Kidney (tissue), 14 donors: Measurements from ENCODE around the gene ADGRG2. TPM values are rescaled to one million over a fixed set of nuclear protein-coding genes. Genes with fewer than 3 reads are reported as not detected.

Experiments
- DNase-seq, 5 donors: peaks; one replicate each; pipeline ENCODE4 v3.0.0-alpha.2; 2013 to 2020
- FAIRE-seq: peaks from 2 replicates; lab custom pipeline; 2012; peaks lifted over from hg19 to GRCh38; lab: Jason Lieb, UNC
- H3K27ac ChIP-seq, 2 donors: one replicate each; pipeline ENCODE4 v1.7.0; 2013; ENCODE audit warnings: low read depth in 2 of 2, low read length in 2 of 2, inconsistent platforms in 1 of 2
- H3K27me3 ChIP-seq: one replicate; pipeline ENCODE4 v1.7.1; 2013; ENCODE audit warnings: low read length, inconsistent platforms; ENCODE audit not compliant: control insufficient read depth, insufficient read depth
- H3K36me3 ChIP-seq, 3 donors: one replicate each; pipeline versions ENCODE4 v1.7.0 to v1.7.1; 2013; ENCODE audit warnings: low read length in 3 of 3, control low read depth in 1 of 3, inconsistent platforms in 1 of 3; ENCODE audit not compliant: insufficient read depth in 3 of 3, control insufficient read depth in 2 of 3
- H3K4me1 ChIP-seq, 3 donors: one replicate each; pipeline versions ENCODE4 v1.7.0 to v1.7.1; 2013; ENCODE audit warnings: low read length in 3 of 3, inconsistent platforms in 1 of 3, low read depth in 1 of 3; ENCODE audit not compliant: control insufficient read depth in 2 of 3, insufficient read depth in 2 of 3
- H3K4me3 ChIP-seq, 3 donors: one replicate each; pipeline versions ENCODE4 v1.7.0 to v1.8.1; 2013; ENCODE audit warnings: low read length in 3 of 3, control low read depth in 1 of 3, inconsistent platforms in 1 of 3
- H3K9ac ChIP-seq, 3 donors: one replicate each; pipeline versions ENCODE4 v1.7.0 to v1.7.1; 2013; ENCODE audit warnings: low read length in 3 of 3, control low read depth in 1 of 3, inconsistent platforms in 1 of 3
- H3K9me3 ChIP-seq, 3 donors: one replicate each; pipeline versions ENCODE4 v1.7.0 to v1.7.1; 2013; ENCODE audit warnings: low read length in 3 of 3, control low read depth in 1 of 3, inconsistent platforms in 1 of 3; ENCODE audit not compliant: control insufficient read depth in 2 of 3, insufficient read depth in 1 of 3
- intact Hi-C: fragments of 100-400 bp; cut with DNase I; formaldehyde crosslinking; loops from one replicate; pipeline ENCODE4 v1.11.1; 2022
- polyA plus RNA-seq: library from polyadenylated mRNA; stranded (reverse); fragments of 350-450 nt; fragmentation: Illumina TruSeq; extraction: RNeasy Lipid Tissue Mini Kit (QIAGEN cat#74804); gene quantifications from one replicate; pipeline ENCODE4 v1.2.3, GENCODE V29; 2014; ENCODE audit warnings: low read depth, low replicate concordance; ENCODE audit not compliant: insufficient read depth
- total RNA-seq: library from RNA; stranded (reverse); fragmentation: NEBNext Ultra II Directional; extraction: Animal tissue kit (Norgen Biotek cat#: 25700); gene quantifications from one replicate; pipeline ENCODE4 v1.2.1, GENCODE V29; 2021
- TF ChIP-seq, protein P1 (sequence below): IDR thresholded peaks from 3 replicates; pipeline ENCODE4 v1.5.1; 2012; ENCODE audit warnings: mild to moderate bottlenecking, moderate library complexity, borderline replicate concordance; ENCODE audit not compliant: insufficient read depth; ENCODE audit errors: extremely low read depth
- donor health status: control.
- donor health status: control.
- donor health status: control.
- donor health status: control.
- donor health status: control.
- donor health status: DM: yes; HTN: yes; CAD: no.
- donor health status: Normal renal cell carcinoma (clear cell type).

ADGRG2 gene
- total and polyA plus RNA-seq, 2 donors from 2014 or later = 1.2 TPM; not detected in 1

DNA sequence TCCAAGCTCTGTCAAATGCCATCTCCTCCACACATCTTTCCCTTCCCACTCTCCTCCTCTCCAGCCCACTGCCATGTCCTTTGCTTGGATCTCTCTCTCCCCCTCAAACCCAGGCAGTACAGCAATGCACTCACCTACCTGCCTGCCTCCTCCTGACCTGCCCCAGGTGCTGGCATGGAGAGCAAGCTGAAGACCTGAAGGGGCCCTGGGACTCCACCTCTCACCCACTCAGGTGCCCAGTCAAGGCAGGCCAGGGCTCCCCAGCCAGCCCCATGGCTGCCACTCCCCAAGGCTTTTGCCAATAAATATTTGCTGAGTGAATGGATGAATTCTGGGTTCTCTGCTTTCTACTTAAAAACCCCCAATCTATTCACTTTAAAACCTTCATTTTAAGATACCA is 125.7 kb downstream of the ADGRG2 start:
- no peaks in the 10 kb centered on the region for H3K36me3 ChIP-seq
- peaks cover 2% of the 10 kb centered on the region for H3K27me3 ChIP-seq
- no peak for DNase-seq
- no peak for FAIRE-seq
- H3K9ac ChIP-seq = no peak overlapping the region
- intact Hi-C loops = no loop called here
- H3K4me3 ChIP-seq = no peak overlapping the region
- TF ChIP-seq, protein P1, sequence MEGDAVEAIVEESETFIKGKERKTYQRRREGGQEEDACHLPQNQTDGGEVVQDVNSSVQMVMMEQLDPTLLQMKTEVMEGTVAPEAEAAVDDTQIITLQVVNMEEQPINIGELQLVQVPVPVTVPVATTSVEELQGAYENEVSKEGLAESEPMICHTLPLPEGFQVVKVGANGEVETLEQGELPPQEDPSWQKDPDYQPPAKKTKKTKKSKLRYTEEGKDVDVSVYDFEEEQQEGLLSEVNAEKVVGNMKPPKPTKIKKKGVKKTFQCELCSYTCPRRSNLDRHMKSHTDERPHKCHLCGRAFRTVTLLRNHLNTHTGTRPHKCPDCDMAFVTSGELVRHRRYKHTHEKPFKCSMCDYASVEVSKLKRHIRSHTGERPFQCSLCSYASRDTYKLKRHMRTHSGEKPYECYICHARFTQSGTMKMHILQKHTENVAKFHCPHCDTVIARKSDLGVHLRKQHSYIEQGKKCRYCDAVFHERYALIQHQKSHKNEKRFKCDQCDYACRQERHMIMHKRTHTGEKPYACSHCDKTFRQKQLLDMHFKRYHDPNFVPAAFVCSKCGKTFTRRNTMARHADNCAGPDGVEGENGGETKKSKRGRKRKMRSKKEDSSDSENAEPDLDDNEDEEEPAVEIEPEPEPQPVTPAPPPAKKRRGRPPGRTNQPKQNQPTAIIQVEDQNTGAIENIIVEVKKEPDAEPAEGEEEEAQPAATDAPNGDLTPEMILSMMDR = no peak
- no peak overlapping the region for H3K27ac ChIP-seq
- H3K4me1 ChIP-seq = no peaks in the 10 kb centered on the region
- H3K9me3 ChIP-seq = no peaks in the 10 kb centered on the region

DNA sequence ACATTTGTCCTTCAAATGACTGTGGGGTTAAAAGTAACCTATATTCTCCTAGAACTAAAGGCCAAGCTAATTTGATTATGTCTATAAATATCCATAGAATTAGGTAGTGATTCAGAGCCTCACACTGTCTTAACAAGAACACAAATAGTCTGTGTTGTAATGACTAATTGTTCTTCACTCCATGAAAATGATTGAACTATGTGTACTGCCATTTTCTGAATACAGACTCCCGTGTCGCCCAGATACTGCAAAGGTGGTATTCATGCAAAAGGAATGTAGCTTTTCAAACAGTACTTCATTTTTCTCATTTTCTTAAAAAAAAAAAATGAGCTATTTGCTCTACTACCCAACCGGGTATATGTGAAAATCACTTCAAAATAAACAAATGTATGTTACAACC is 127.0 kb downstream of the ADGRG2 start:
- Histone ChIP-seq H3K9ac (no peak overlapping the region), H3K4me3 (no peak overlapping the region), H3K27me3 (peaks cover 2% of the 10 kb centered on the region), H3K36me3 (no peaks in the 10 kb centered on the region), H3K27ac (no peak overlapping the region), H3K9me3 (no peaks in the 10 kb centered on the region), H3K4me1 (no peaks in the 10 kb centered on the region)
- FAIRE-seq (no peak), DNase-seq (no peak)
- intact Hi-C loops = no loop called here
- TF ChIP-seq, protein P1 = no peak

DNA sequence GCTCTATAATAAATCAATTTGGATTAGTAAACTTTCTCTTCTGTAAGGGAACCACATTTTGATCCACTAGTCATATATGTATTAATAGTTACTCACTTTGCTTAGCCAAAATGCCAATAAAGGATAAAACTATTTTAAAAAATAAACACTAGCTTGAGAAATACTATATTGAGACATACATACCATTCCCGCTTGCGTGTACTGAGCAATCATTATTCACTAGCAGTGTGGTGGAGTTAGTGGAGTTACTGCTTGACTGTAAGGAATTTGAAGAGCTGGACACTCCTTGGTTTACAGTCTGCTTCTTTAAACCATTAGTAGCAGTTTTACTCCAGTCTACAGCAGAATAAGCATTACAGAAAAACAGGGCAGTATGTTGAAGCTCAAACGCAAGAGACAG is 127.6 kb downstream of the ADGRG2 start:
- TF ChIP-seq, protein P1 = no peak
- Histone ChIP-seq H3K9me3 (no peaks in the 10 kb centered on the region), H3K9ac (no peak overlapping the region), H3K4me1 (no peaks in the 10 kb centered on the region), H3K4me3 (no peak overlapping the region), H3K36me3 (no peaks in the 10 kb centered on the region), H3K27ac (no peak overlapping the region), H3K27me3 (peaks cover 2% of the 10 kb centered on the region)
- no peak for FAIRE-seq
- no peak for DNase-seq
- intact Hi-C loops = no loop called here

GRCh38 chrX:18992829-18993228 is 129.4 kb downstream of the ADGRG2 start:
- DNase-seq (no peak), FAIRE-seq (no peak)
- no peak overlapping the region for H3K9ac ChIP-seq
- intact Hi-C loops = no loop called here
- H3K27me3 ChIP-seq = peaks cover 5% of the 10 kb centered on the region
- no peaks in the 10 kb centered on the region for H3K4me1 ChIP-seq
- no peak overlapping the region for H3K4me3 ChIP-seq
- H3K9me3 ChIP-seq = no peaks in the 10 kb centered on the region
- TF ChIP-seq, protein P1 = no peak
- H3K36me3 ChIP-seq = no peaks in the 10 kb centered on the region
- H3K27ac ChIP-seq = no peak overlapping the region
